Neuronal stem cell (in vitro differentiated cells): ENCODE data around the gene CD200R1.

Experiments used
- DNase-seq: peaks from one replicate; pipeline ENCODE4 v3.0.0-alpha.2; 2013; ENCODE audit warnings: low spot score
- H2AFZ ChIP-seq: one replicate; pipeline ENCODE4 v1.6.1; 2013; ENCODE audit warnings: mild to moderate bottlenecking, low read length, inconsistent platforms
- H2AK5ac ChIP-seq: 2 replicates; pipeline ENCODE4 v1.6.1; 2013; ENCODE audit warnings: low read depth, mild to moderate bottlenecking, inconsistent platforms, low read length, moderate library complexity, mixed read lengths
- H2BK120ac ChIP-seq: 2 replicates; pipeline ENCODE4 v1.6.1; 2013; ENCODE audit warnings: low read depth, mild to moderate bottlenecking, inconsistent platforms, low read length, moderate library complexity, mixed read lengths
- H2BK12ac ChIP-seq: one replicate; pipeline ENCODE4 v1.6.1; 2013; ENCODE audit warnings: low read length, inconsistent platforms
- H2BK15ac ChIP-seq: 2 replicates; pipeline ENCODE4 v1.6.1; 2013; ENCODE audit warnings: mild to moderate bottlenecking, low read length, inconsistent platforms, mixed read lengths
- H2BK5ac ChIP-seq: one replicate; pipeline ENCODE4 v1.6.1; 2013; ENCODE audit warnings: inconsistent platforms, mild to moderate bottlenecking, low read length, moderate library complexity
- H3K14ac ChIP-seq: one replicate; pipeline ENCODE4 v1.6.1; 2013; ENCODE audit warnings: low read length, inconsistent platforms
- H3K18ac ChIP-seq: 2 replicates; pipeline ENCODE4 v1.6.1; 2013; ENCODE audit warnings: low read length, inconsistent platforms
- H3K23ac ChIP-seq: 2 replicates; pipeline ENCODE4 v1.6.1; 2013; ENCODE audit warnings: low read depth, mild to moderate bottlenecking, mixed read lengths, low read length, inconsistent platforms; ENCODE audit not compliant: poor library complexity
- H3K27ac ChIP-seq: replicated peaks from 3 replicates; pipeline ENCODE4 v1.5.1; 2013; ENCODE audit warnings: low read length, inconsistent platforms
- H3K27me3 ChIP-seq, 3 experiments: 2 replicates each; pipeline ENCODE4 v1.6.1; 2013; ENCODE audit warnings: low read length in 3 of 3, mild to moderate bottlenecking in 2 of 3, inconsistent platforms in 1 of 3, low read depth in 1 of 3, mixed read lengths in 1 of 3, moderate library complexity in 1 of 3; ENCODE audit not compliant: control insufficient read depth in 3 of 3, insufficient read depth in 3 of 3
- H3K36me3 ChIP-seq, 2 donors: replicated peaks in 1 of 2; 2 replicates each; pipeline ENCODE4 v1.6.1; 2013; ENCODE audit warnings: low read length in 2 of 2; ENCODE audit not compliant: control insufficient read depth in 2 of 2, insufficient read depth in 2 of 2
- H3K4ac ChIP-seq: 2 replicates; pipeline ENCODE4 v1.6.1; 2013; ENCODE audit warnings: inconsistent platforms, mild to moderate bottlenecking, low read length, moderate library complexity
- H3K4me1 ChIP-seq, 2 donors: 1 replicate in 1 of 2; 2 replicates in 1 of 2; pipeline ENCODE4 v1.6.1; 2013; ENCODE audit warnings: low read length in 2 of 2, low read depth in 1 of 2; ENCODE audit not compliant: control insufficient read depth in 2 of 2, insufficient read depth in 1 of 2
- H3K4me2 ChIP-seq: one replicate; pipeline ENCODE4 v1.6.1; 2013; ENCODE audit warnings: mild to moderate bottlenecking, low read length, inconsistent platforms; ENCODE audit not compliant: insufficient read depth, poor library complexity, severe bottlenecking
- H3K4me3 ChIP-seq, 2 donors: 2 replicates each; pipeline ENCODE4 v1.5.1; 2013; ENCODE audit warnings: low read length in 2 of 2, mild to moderate bottlenecking in 2 of 2, inconsistent platforms in 1 of 2, moderate library complexity in 1 of 2
- H3K79me1 ChIP-seq: one replicate; pipeline ENCODE4 v1.6.1; 2013; ENCODE audit warnings: low read depth, mild to moderate bottlenecking, inconsistent platforms, low read length, moderate library complexity
- H3K9ac ChIP-seq: one replicate; pipeline ENCODE4 v1.6.1; 2013; ENCODE audit warnings: mild to moderate bottlenecking, low read depth, low read length, inconsistent platforms; ENCODE audit not compliant: poor library complexity
- H3K9me3 ChIP-seq, 2 donors: replicated peaks in 1 of 2; 2 replicates each; pipeline versions ENCODE3 to v1.6.1; 2013; ENCODE audit warnings: low read length in 2 of 2, mild to moderate bottlenecking in 2 of 2, inconsistent platforms in 1 of 2, low read depth in 1 of 2, mixed read lengths in 1 of 2, moderate library complexity in 1 of 2; ENCODE audit not compliant: control insufficient read depth in 2 of 2, insufficient read depth in 1 of 2
- H4K8ac ChIP-seq: one replicate; pipeline ENCODE4 v1.6.1; 2013; ENCODE audit warnings: low read depth, mild to moderate bottlenecking, inconsistent platforms, low read length, moderate library complexity
- H4K91ac ChIP-seq: one replicate; pipeline ENCODE4 v1.6.1; 2013; ENCODE audit warnings: low read length, low read depth, mild to moderate bottlenecking, inconsistent platforms; ENCODE audit not compliant: poor library complexity
- WGBS, 2 donors: extraction: QIAGEN DNeasy Blood & Tissue Kit; methylation state at CpG; one replicate each; pipeline ENCODE4 v1.1.7; 2013; ENCODE audit warnings: missing lambda C conversion rate in 2 of 2, mixed read lengths in 1 of 2; ENCODE audit not compliant: insufficient read length in 2 of 2, insufficient replicate concordance in 1 of 2; ENCODE audit errors: extremely low coverage in 2 of 2; 5-methylcytosine and 5-hydroxymethylcytosine counted together

CD200R1 gene

DNA sequence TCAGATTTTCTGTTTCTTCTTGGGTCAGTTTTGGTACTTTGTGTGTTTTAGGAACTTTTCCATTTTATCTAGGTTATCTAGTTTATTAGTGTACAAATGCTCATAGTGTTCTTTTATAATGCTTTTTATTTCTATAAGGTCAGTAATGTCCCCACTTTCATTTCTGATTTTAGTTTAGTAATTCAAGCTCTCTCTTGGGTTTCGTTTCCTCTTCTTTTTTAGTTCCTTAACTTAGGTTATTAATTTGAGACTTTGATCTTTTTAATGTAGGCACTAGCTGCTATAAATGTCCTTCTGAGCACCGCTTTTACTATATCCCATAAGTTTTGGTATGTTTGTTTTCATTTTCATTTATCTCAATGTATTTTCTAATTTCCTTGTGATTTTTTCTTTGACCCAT is 101.3 kb downstream of the CD200R1 start:
- Histone ChIP-seq H4K8ac (no peak overlapping the region), H3K4ac (no peak overlapping the region), H3K4me3 (no peak overlapping the region), H3K18ac (no peak overlapping the region), H2AFZ (no peak overlapping the region), H3K9ac (no peak overlapping the region), H3K9me3 (no peaks in the 10 kb centered on the region), H3K79me1 (no peaks in the 10 kb centered on the region), H3K14ac (no peak overlapping the region), H3K4me1 (no peaks in the 10 kb centered on the region), H3K36me3 (no peaks in the 10 kb centered on the region), H3K23ac (no peak overlapping the region), H3K4me2 (no peak overlapping the region), H4K91ac (no peak overlapping the region), H2BK15ac (no peak overlapping the region), H3K27me3 (no peaks in the 10 kb centered on the region), H2BK5ac (no peak overlapping the region), H2AK5ac (no peak overlapping the region), H3K27ac (no peak overlapping the region), H2BK120ac (no peak overlapping the region), H2BK12ac (no peak overlapping the region)
- no CpG with 5 or more reads among the region's 2 CpGs for WGBS, 2 donors
- DNase-seq: no peak

DNA sequence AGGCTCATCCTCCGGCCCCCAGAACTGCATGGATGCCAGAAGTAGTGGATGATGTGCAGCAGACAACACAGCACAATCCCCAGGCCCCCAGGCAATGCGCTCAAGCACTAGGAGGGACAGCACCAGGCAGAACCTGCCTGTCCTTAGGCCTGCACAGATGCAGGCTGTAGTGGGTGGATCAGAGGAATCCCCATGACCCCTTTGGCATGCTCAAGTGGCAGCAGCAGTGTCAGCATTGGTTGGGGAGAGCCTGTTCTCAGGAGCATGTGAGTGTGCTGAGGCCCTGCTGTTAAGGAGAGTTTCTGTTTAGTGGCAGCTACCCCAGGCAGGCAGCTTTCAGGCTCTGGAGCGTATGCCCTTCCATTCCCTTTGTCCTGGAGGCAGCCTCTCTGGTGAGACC is 103.2 kb downstream of the CD200R1 start:
- H3K4me2 ChIP-seq: no peak overlapping the region
- no peak for DNase-seq
- H3K18ac ChIP-seq: peak overlapping the region; percentile 71
- H3K79me1 ChIP-seq: no peaks in the 10 kb centered on the region
- no peaks in the 10 kb centered on the region for H3K9me3 ChIP-seq
- no CpG with 5 or more reads among the region's 3 CpGs for WGBS, 2 donors
- no peak overlapping the region for H3K27ac ChIP-seq
- no peak overlapping the region for H2AFZ ChIP-seq
- H3K23ac ChIP-seq: peak overlapping the region; percentile 20
- no peak overlapping the region for H3K9ac ChIP-seq
- no peak overlapping the region for H2BK12ac ChIP-seq
- H4K8ac ChIP-seq: peak overlapping the region; percentile 82
- no peaks in the 10 kb centered on the region for H3K36me3 ChIP-seq
- peak overlapping the region in 1 of 2 donors; percentile 18 for H3K4me3 ChIP-seq
- no peak overlapping the region for H2BK5ac ChIP-seq
- H2BK120ac ChIP-seq: no peak overlapping the region
- no peak overlapping the region for H4K91ac ChIP-seq
- H3K14ac ChIP-seq: peak overlapping the region; percentile 71
- peak overlapping the region; percentile 23 for H3K4ac ChIP-seq
- no peak overlapping the region for H2BK15ac ChIP-seq
- H3K4me1 ChIP-seq: no peaks in the 10 kb centered on the region
- H3K27me3 ChIP-seq: no peaks in the 10 kb centered on the region
- H2AK5ac ChIP-seq: no peak overlapping the region
